H1 (cell line): ENCODE data around the gene EOGT. TPM values are rescaled to one million over a fixed set of nuclear protein-coding genes. Genes with fewer than 3 reads are reported as not detected.

Source experiments
- ASH2L ChIP-seq: fragments of 200-600, 300-600 bp; sonication (generic); IDR thresholded peaks from one replicate; pipeline ENCODE4 v1.7.1; 2017; ENCODE audit warnings: low read length
- BACH1 ChIP-seq: IDR thresholded peaks from 2 replicates; pipeline ENCODE4 v1.6.1; 2012; ENCODE audit warnings: low read length, improper control_type of control experiment
- BCL11A ChIP-seq, 2 experiments: IDR thresholded peaks; one replicate each; pipeline ENCODE4 v1.6.1; 2011; ENCODE audit warnings: low read depth in 2 of 2, low read length in 2 of 2, mild to moderate bottlenecking in 2 of 2
- CBX5 ChIP-seq: fragments of 300-800, 300-1000 bp; sonication (generic); IDR thresholded peaks from 2 replicates; pipeline ENCODE4 v1.7.1; 2016; ENCODE audit warnings: antibody characterized with exemption, low read length, low read depth
- CEBPB ChIP-seq: IDR thresholded peaks from 2 replicates; pipeline ENCODE4 v1.6.1; 2012; ENCODE audit warnings: low read depth, low read length
- CREB1 ChIP-seq: IDR thresholded peaks from 2 replicates; pipeline ENCODE4 v1.6.1; 2012; ENCODE audit warnings: inconsistent platforms
- FOSL1 ChIP-seq: IDR thresholded peaks from 2 replicates; pipeline ENCODE4 v1.6.1; 2011; ENCODE audit warnings: mild to moderate bottlenecking, low read depth, low read length, moderate library complexity; ENCODE audit not compliant: insufficient read depth
- GABPA ChIP-seq: IDR thresholded peaks from 2 replicates; pipeline ENCODE4 v1.6.1; 2011; ENCODE audit warnings: mild to moderate bottlenecking, low read length, moderate library complexity, borderline replicate concordance; ENCODE audit not compliant: insufficient read depth
- JUN ChIP-seq: IDR thresholded peaks from 2 replicates; pipeline ENCODE4 v1.6.1; 2011; ENCODE audit warnings: low read depth, mild to moderate bottlenecking, improper control_type of control experiment, low read length
- KDM5A ChIP-seq: fragments of 200-600 bp; IDR thresholded peaks from 2 replicates; pipeline ENCODE4 v1.7.1; 2012; ENCODE audit warnings: mild to moderate bottlenecking, low read length, inconsistent platforms, mixed read lengths
- MAFK ChIP-seq: IDR thresholded peaks from 2 replicates; pipeline ENCODE4 v1.6.1; 2012; ENCODE audit warnings: low read depth, mild to moderate bottlenecking, improper control_type of control experiment, low read length
- NANOG ChIP-seq: IDR thresholded peaks from 2 replicates; pipeline ENCODE4 v1.6.1; 2011; ENCODE audit warnings: low read length, low read depth, mild to moderate bottlenecking, inconsistent platforms; ENCODE audit not compliant: insufficient read depth, poor library complexity, severe bottlenecking
- PHF8 ChIP-seq: fragments of 200-600 bp; sonication (generic); conservative IDR thresholded peaks from 2 replicates; pipeline ENCODE4 v1.7.1; 2012; ENCODE audit warnings: low read depth, mild to moderate bottlenecking, inconsistent platforms, low read length, moderate library complexity
- POLR2AphosphoS5 ChIP-seq: IDR thresholded peaks from 2 replicates; pipeline ENCODE4 v1.6.1; 2011; ENCODE audit warnings: low read depth, low read length
- RFX5 ChIP-seq: IDR thresholded peaks from 2 replicates; pipeline ENCODE4 v1.6.1; 2011; ENCODE audit warnings: low read depth, low read length, improper control_type of control experiment, borderline replicate concordance
- RNF2 ChIP-seq: fragments of 200-900, 300-1000 bp; sonication (generic); IDR thresholded peaks from 2 replicates; pipeline ENCODE4 v1.7.1; 2016; ENCODE audit warnings: borderline replicate concordance, low read depth, mild to moderate bottlenecking, antibody characterized with exemption, low read length; ENCODE audit not compliant: poor library complexity, severe bottlenecking; ENCODE audit errors: missing control alignments
- RXRA ChIP-seq: IDR thresholded peaks from 2 replicates; pipeline ENCODE4 v1.6.1; 2011; ENCODE audit warnings: low read depth, mild to moderate bottlenecking, low read length, moderate library complexity; ENCODE audit not compliant: insufficient read depth
- SAP30 ChIP-seq: fragments of 300-600 bp; sonication (generic); IDR thresholded peaks from 2 replicates; pipeline ENCODE4 v1.7.1; 2012; ENCODE audit warnings: low read length, moderate library complexity, mild to moderate bottlenecking, inconsistent platforms; ENCODE audit not compliant: insufficient read depth, insufficient replicate concordance
- SIX5 ChIP-seq: IDR thresholded peaks from 2 replicates; pipeline ENCODE4 v1.6.1; 2011; ENCODE audit warnings: mild to moderate bottlenecking, low read depth, low read length
- SP1 ChIP-seq: IDR thresholded peaks from 2 replicates; pipeline ENCODE4 v1.6.1; 2011; ENCODE audit warnings: low read depth, low read length
- SP2 ChIP-seq: IDR thresholded peaks from 2 replicates; pipeline ENCODE4 v1.6.1; 2012; ENCODE audit warnings: mild to moderate bottlenecking, low read length, inconsistent platforms
- SP4 ChIP-seq: IDR thresholded peaks from 2 replicates; pipeline ENCODE4 v1.6.1; 2012; ENCODE audit warnings: low read length, inconsistent platforms
- TAF1 ChIP-seq: IDR thresholded peaks from 2 replicates; pipeline ENCODE4 v1.6.1; 2011; ENCODE audit warnings: mild to moderate bottlenecking, low read depth, low read length
- TCF12 ChIP-seq: IDR thresholded peaks from 2 replicates; pipeline ENCODE4 v1.6.1; 2011; ENCODE audit warnings: low read depth, mild to moderate bottlenecking, low read length
- USF2 ChIP-seq: IDR thresholded peaks from 2 replicates; pipeline ENCODE4 v1.6.1; 2011; ENCODE audit warnings: low read length, improper control_type of control experiment
- YY1 ChIP-seq: IDR thresholded peaks from 2 replicates; pipeline ENCODE4 v1.6.1; 2011; ENCODE audit warnings: low read depth, mild to moderate bottlenecking, low read length
- polyA plus RNA-seq, 7 experiments: library from polyadenylated mRNA; depleted of rRNA in 3 of 7; stranded (reverse) in 5 of 7; unstranded in 2 of 7; fragments of >200 nt in 5 of 7; fragments of 200-250 nt in 2 of 7; gene quantifications; 1 replicate in 5 of 7; 2 replicates in 1 of 7; 4 replicates in 1 of 7; pipeline versions ENCODE4 v1.2.1 to v1.2.3, GENCODE V29; 2011 to 2013; ENCODE audit warnings: missing spikeins in 2 of 7, mixed read lengths in 2 of 7
- total RNA-seq: library from RNA; stranded (reverse); fragmentation: NEBNext Ultra II Directional; extraction: Animal tissue kit (Norgen Biotek cat#: 25700); gene quantifications from 2 replicates; pipeline ENCODE4 v1.2.1, GENCODE V29; 2021

The EOGT gene
- total and polyA plus RNA-seq, 2 of the 8 experiments (the other 6 are each of a cell fraction or from before 2014, with no cell fraction given), result 6.7 to 20.7 TPM

- no peak for TF ChIP-seq KDM5A
- TF ChIP-seq GABPA, result no peak
- TF ChIP-seq TAF1, result no peak
- TF ChIP-seq SP1, result no peak
- TF ChIP-seq RNF2, result no peak
- no peak for TF ChIP-seq POLR2AphosphoS5
- TF ChIP-seq CBX5, result no peak
- no peak for TF ChIP-seq SIX5
- no peak for TF ChIP-seq BCL11A (IDR thresholded peaks at IDR 0.05; ENCODE audit: low read depth in 2 of 2, low read length in 2 of 2)
- no peak for TF ChIP-seq NANOG
- TF ChIP-seq CREB1, result no peak
- TF ChIP-seq YY1, result no peak
- TF ChIP-seq RFX5, result 0 out of 2 replicates have a peak, but pooled peaks have one; percentile 6
- TF ChIP-seq JUN, result no peak
- no peak for TF ChIP-seq CEBPB
- TF ChIP-seq RXRA, result no peak
- TF ChIP-seq FOSL1, result no peak
- no peak for TF ChIP-seq ASH2L
- TF ChIP-seq SP2, result no peak
- TF ChIP-seq MAFK, result no peak
- TF ChIP-seq BACH1, result no peak
- no peak for TF ChIP-seq SAP30
- no peak for TF ChIP-seq USF2
- no peak for TF ChIP-seq PHF8
- TF ChIP-seq TCF12, result no peak
- no peak for TF ChIP-seq SP4
Observed at GRCh38 chr3:68972358-68972979, 41.0 kb downstream of the EOGT start (continued).
